ENCODE measurements around the gene TRPV2.

- TF ChIP-seq CTCF (IDR thresholded peaks at IDR 0.05) (no peak), POLR2A (IDR thresholded peaks at IDR 0.05) (no peak)
Measured at GRCh38 chr17:16435925-16436886, 20.8 kb downstream of the TRPV2 start.
